Measurements from ENCODE around the gene DNAH17.

Gene DNAH17

GRCh38 chr17:78446833-78447232 lies 130.4 kb downstream of the DNAH17 start:
- peaks cover 0 to 3% of the 10 kb centered on the region in 2 donors for H3K27me3 ChIP-seq (ENCODE audit: control insufficient read depth in 1 of 2, insufficient read depth in 2 of 2, low read length in 2 of 2)
- no peaks in the 10 kb centered on the region for H3K9me3 ChIP-seq (ENCODE audit: control insufficient read depth in 2 of 2, low read length in 2 of 2)
- H3K27ac ChIP-seq (ENCODE audit: low read length), result no peak overlapping the region
- no peaks in the 10 kb centered on the region for H3K36me3 ChIP-seq (ENCODE audit: control insufficient read depth in 2 of 2, insufficient read depth in 2 of 2, low read length in 2 of 2)
- no peak overlapping the region for H3K9ac ChIP-seq (ENCODE audit: low read length in 2 of 2)
- no peaks in the 10 kb centered on the region for H3K4me1 ChIP-seq (ENCODE audit: control insufficient read depth, insufficient read depth, low read length)
- no peak overlapping the region for H3K4me3 ChIP-seq (ENCODE audit: low read length in 2 of 2)

- Histone ChIP-seq H3K27me3 (ENCODE audit: control insufficient read depth in 1 of 2, insufficient read depth in 2 of 2, low read length in 2 of 2) (peaks cover 0 to 3% of the 10 kb centered on the region in 2 donors), H3K27ac (ENCODE audit: low read length) (no peak overlapping the region), H3K4me3 (ENCODE audit: low read length in 2 of 2) (no peak overlapping the region), H3K9ac (ENCODE audit: low read length in 2 of 2) (no peak overlapping the region), H3K4me1 (ENCODE audit: control insufficient read depth, insufficient read depth, low read length) (no peaks in the 10 kb centered on the region), H3K36me3 (ENCODE audit: control insufficient read depth in 2 of 2, insufficient read depth in 2 of 2, low read length in 2 of 2) (no peaks in the 10 kb centered on the region), H3K9me3 (ENCODE audit: control insufficient read depth in 2 of 2, low read length in 2 of 2) (no peaks in the 10 kb centered on the region)
Observed at GRCh38 chr17:78444392-78444791, 132.8 kb downstream of the DNAH17 start.

- no peak overlapping the region for H3K4me3 ChIP-seq (ENCODE audit: low read length in 2 of 2)
- no peaks in the 10 kb centered on the region for H3K4me1 ChIP-seq (ENCODE audit: control insufficient read depth, insufficient read depth, low read length)
- no peak overlapping the region for H3K9ac ChIP-seq (ENCODE audit: low read length in 2 of 2)
- no peaks in the 10 kb centered on the region for H3K36me3 ChIP-seq (ENCODE audit: control insufficient read depth in 2 of 2, insufficient read depth in 2 of 2, low read length in 2 of 2)
- H3K9me3 ChIP-seq (ENCODE audit: control insufficient read depth in 2 of 2, low read length in 2 of 2), result no peaks in the 10 kb centered on the region
- H3K27ac ChIP-seq (ENCODE audit: low read length), result no peak overlapping the region
- peaks cover 4 to 7% of the 10 kb centered on the region in 2 donors for H3K27me3 ChIP-seq (ENCODE audit: control insufficient read depth in 1 of 2, insufficient read depth in 2 of 2, low read length in 2 of 2)
Observed at GRCh38 chr17:78442648-78443218, 134.5 kb downstream of the DNAH17 start.

- Histone ChIP-seq H3K4me1 (ENCODE audit: control insufficient read depth, insufficient read depth, low read length) (no peaks in the 10 kb centered on the region), H3K27me3 (ENCODE audit: control insufficient read depth in 1 of 2, insufficient read depth in 2 of 2, low read length in 2 of 2) (peaks cover 14 to 16% of the 10 kb centered on the region in 2 donors), H3K36me3 (ENCODE audit: control insufficient read depth in 2 of 2, insufficient read depth in 2 of 2, low read length in 2 of 2) (no peaks in the 10 kb centered on the region), H3K9me3 (ENCODE audit: control insufficient read depth in 2 of 2, low read length in 2 of 2) (no peaks in the 10 kb centered on the region), H3K9ac (ENCODE audit: low read length in 2 of 2) (no peak overlapping the region), H3K4me3 (ENCODE audit: low read length in 2 of 2) (no peak overlapping the region), H3K27ac (ENCODE audit: low read length) (no peak overlapping the region)
Observed at GRCh38 chr17:78441271-78441971, 135.8 kb downstream of the DNAH17 start.

- Histone ChIP-seq H3K9ac (ENCODE audit: low read length in 2 of 2) (no peak overlapping the region), H3K4me3 (ENCODE audit: low read length in 2 of 2) (no peak overlapping the region), H3K9me3 (ENCODE audit: control insufficient read depth in 2 of 2, low read length in 2 of 2) (no peaks in the 10 kb centered on the region), H3K27me3 (ENCODE audit: control insufficient read depth in 1 of 2, insufficient read depth in 2 of 2, low read length in 2 of 2) (peaks cover 14 to 16% of the 10 kb centered on the region in 2 donors), H3K27ac (ENCODE audit: low read length) (no peak overlapping the region), H3K4me1 (ENCODE audit: control insufficient read depth, insufficient read depth, low read length) (no peaks in the 10 kb centered on the region), H3K36me3 (ENCODE audit: control insufficient read depth in 2 of 2, insufficient read depth in 2 of 2, low read length in 2 of 2) (no peaks in the 10 kb centered on the region)
Observed at GRCh38 chr17:78438694-78439325, 138.4 kb downstream of the DNAH17 start.

- Histone ChIP-seq H3K9ac (ENCODE audit: low read length in 2 of 2) (no peak overlapping the region), H3K27me3 (ENCODE audit: control insufficient read depth in 1 of 2, insufficient read depth in 2 of 2, low read length in 2 of 2) (peaks cover 14 to 16% of the 10 kb centered on the region in 2 donors), H3K9me3 (ENCODE audit: control insufficient read depth in 2 of 2, low read length in 2 of 2) (no peaks in the 10 kb centered on the region), H3K36me3 (ENCODE audit: control insufficient read depth in 2 of 2, insufficient read depth in 2 of 2, low read length in 2 of 2) (no peaks in the 10 kb centered on the region), H3K4me3 (ENCODE audit: low read length in 2 of 2) (no peak overlapping the region), H3K27ac (ENCODE audit: low read length) (no peak overlapping the region), H3K4me1 (ENCODE audit: control insufficient read depth, insufficient read depth, low read length) (no peaks in the 10 kb centered on the region)
Observed at GRCh38 chr17:78438271-78438691, 138.9 kb downstream of the DNAH17 start.

- H3K27me3 ChIP-seq (ENCODE audit: control insufficient read depth in 1 of 2, insufficient read depth in 2 of 2, low read length in 2 of 2), result peaks cover 14 to 16% of the 10 kb centered on the region in 2 donors
- no peak overlapping the region for H3K27ac ChIP-seq (ENCODE audit: low read length)
- peaks cover 3% of the 10 kb centered on the region for H3K4me1 ChIP-seq (ENCODE audit: control insufficient read depth, insufficient read depth, low read length)
Observed at GRCh38 chr17:78437508-78438169, 139.6 kb downstream of the DNAH17 start.

GRCh38 chr17:78435330-78436005 lies 141.7 kb downstream of the DNAH17 start:
- Histone ChIP-seq H3K36me3 (ENCODE audit: control insufficient read depth in 2 of 2, insufficient read depth in 2 of 2, low read length in 2 of 2) (no peaks in the 10 kb centered on the region), H3K4me1 (ENCODE audit: control insufficient read depth, insufficient read depth, low read length) (peaks cover 3% of the 10 kb centered on the region), H3K27ac (ENCODE audit: low read length) (no peak overlapping the region), H3K9ac (ENCODE audit: low read length in 2 of 2) (no peak overlapping the region), H3K27me3 (ENCODE audit: control insufficient read depth in 1 of 2, insufficient read depth in 2 of 2, low read length in 2 of 2) (peaks cover 14 to 16% of the 10 kb centered on the region in 2 donors), H3K4me3 (ENCODE audit: low read length in 2 of 2) (no peak overlapping the region), H3K9me3 (ENCODE audit: control insufficient read depth in 2 of 2, low read length in 2 of 2) (no peaks in the 10 kb centered on the region)

More at GRCh38 chr17:78437508-78438169, 139.6 kb downstream of the DNAH17 start:
- no peaks in the 10 kb centered on the region for H3K36me3 ChIP-seq (ENCODE audit: control insufficient read depth in 2 of 2, insufficient read depth in 2 of 2, low read length in 2 of 2)
- no peak overlapping the region for H3K9ac ChIP-seq (ENCODE audit: low read length in 2 of 2)
- H3K9me3 ChIP-seq (ENCODE audit: control insufficient read depth in 2 of 2, low read length in 2 of 2), result no peaks in the 10 kb centered on the region
- H3K4me3 ChIP-seq (ENCODE audit: low read length in 2 of 2), result no peak overlapping the region

GRCh38 chr17:78434455-78435329 lies 142.5 kb downstream of the DNAH17 start:
- peaks cover 3% of the 10 kb centered on the region for H3K4me1 ChIP-seq (ENCODE audit: control insufficient read depth, insufficient read depth, low read length)
- no peak overlapping the region for H3K27ac ChIP-seq (ENCODE audit: low read length)
- no peak overlapping the region for H3K9ac ChIP-seq (ENCODE audit: low read length in 2 of 2)
- H3K36me3 ChIP-seq (ENCODE audit: control insufficient read depth in 2 of 2, insufficient read depth in 2 of 2, low read length in 2 of 2), result no peaks in the 10 kb centered on the region
- peaks cover 14 to 16% of the 10 kb centered on the region in 2 donors for H3K27me3 ChIP-seq (ENCODE audit: control insufficient read depth in 1 of 2, insufficient read depth in 2 of 2, low read length in 2 of 2)
- no peak overlapping the region for H3K4me3 ChIP-seq (ENCODE audit: low read length in 2 of 2)
- no peaks in the 10 kb centered on the region for H3K9me3 ChIP-seq (ENCODE audit: control insufficient read depth in 2 of 2, low read length in 2 of 2)

Measured in stomach smooth muscle (tissue), 2 donors.